HCEC 1CT (cell line): ENCODE data around the gene UNC13D.
A peak's percentile ranks its signal among the peaks of the same experiment; 100 is the strongest.
"Not testable (repeated sequence)": the region's sequence is repeated elsewhere in the genome, so short reads cannot be mapped to it uniquely, and the experiment has no call there.

Experiments
- DNase-seq: peaks from one replicate; pipeline ENCODE4 v3.0.0-alpha.2; 2017

Gene UNC13D

DNA sequence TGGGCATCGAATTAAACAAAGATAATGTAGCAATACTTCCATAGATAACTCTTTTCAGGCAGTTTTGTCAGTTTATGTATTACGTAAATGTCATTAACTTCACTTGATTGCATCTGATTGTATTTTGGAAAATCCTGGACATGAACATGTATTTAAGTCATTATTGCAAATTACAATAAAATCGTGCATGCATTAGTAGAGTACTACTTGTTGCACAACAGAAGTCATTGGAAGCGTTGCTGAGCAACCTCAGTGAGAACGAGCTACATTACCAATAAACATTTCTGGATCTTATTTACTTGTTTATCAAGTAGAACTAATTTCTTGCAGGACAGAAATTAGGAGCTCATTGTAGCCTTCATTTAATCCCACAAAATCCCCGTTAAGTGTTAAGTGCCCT is 53.0 kb downstream of the UNC13D start:
- no peak for DNase-seq

DNA sequence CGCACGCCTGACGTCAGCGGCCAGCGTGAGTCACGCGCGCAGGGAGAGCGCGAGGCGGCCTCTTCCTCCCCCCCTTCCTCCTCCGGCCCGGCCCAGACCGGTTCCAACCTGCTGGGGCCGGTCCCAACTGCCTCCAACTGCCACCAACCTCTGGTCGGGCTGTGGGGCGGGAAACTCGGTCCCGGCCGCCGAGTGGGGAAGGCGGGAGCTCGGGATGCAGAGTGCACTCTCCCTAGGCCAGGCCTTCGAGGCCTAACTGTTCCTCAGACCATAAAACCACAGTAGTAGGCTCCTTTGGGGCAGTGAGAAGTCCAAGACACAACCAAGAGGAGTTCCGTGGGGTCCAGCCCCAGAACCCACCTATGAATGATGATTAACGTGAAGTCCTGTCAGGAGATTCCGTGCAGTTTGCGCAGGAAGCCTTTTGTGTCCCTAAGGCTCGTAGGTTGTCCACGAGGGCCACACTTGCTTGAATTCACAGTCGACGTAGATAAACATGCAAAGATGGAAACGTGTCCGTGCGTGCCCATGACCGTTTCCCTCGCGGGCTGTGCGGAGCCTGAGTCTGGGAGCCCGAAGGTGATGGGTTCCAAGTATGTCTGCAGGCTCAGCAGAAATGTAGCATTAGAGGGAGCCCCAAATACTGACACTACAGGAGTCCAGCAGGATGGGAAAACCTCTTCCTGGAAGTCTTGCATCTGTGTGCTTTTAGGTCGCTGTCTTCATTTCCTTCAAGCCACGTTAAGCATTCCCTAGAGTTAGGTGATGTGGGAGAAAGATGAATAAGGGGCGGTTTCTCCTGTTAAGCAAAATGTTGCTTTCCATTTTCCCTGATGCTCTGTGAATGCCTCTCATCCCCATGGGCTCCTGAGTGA is 59.0 kb downstream of the UNC13D start:
- peak; percentile 91 for DNase-seq

DNA sequence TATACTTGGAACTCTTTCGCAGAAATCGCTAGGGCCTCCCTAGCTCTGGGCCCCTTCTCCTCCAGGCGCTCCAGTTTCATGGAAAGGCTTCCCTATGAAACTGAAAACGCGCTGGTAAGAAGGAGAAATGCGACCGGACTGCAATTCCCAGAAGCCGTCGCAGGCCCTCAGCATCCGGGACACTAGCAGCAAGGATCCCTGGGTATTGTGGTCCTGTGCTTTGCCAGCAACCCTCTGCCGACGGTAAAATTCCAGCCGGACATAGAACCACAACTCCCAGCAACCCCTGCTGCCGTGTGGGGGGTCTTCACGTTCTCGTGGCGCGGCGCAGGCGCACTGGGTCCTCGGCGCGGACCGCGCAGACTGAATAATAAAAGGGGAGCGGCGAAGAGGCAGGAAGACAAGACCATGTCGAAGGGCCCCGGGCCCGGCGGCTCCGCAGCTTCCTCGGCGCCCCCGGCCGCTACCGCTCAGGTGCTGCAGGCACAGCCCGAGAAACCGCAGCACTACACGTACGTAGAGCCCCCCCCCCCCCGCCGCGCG is 59.7 kb downstream of the UNC13D start, which contains the start of gene UNK:
TSS of gene UNK (plus strand) at position 334 of the 543 bp plus-strand sequence. CDS start at position 409, 75 bp downstream.
- peak; percentile 99 for DNase-seq

DNA sequence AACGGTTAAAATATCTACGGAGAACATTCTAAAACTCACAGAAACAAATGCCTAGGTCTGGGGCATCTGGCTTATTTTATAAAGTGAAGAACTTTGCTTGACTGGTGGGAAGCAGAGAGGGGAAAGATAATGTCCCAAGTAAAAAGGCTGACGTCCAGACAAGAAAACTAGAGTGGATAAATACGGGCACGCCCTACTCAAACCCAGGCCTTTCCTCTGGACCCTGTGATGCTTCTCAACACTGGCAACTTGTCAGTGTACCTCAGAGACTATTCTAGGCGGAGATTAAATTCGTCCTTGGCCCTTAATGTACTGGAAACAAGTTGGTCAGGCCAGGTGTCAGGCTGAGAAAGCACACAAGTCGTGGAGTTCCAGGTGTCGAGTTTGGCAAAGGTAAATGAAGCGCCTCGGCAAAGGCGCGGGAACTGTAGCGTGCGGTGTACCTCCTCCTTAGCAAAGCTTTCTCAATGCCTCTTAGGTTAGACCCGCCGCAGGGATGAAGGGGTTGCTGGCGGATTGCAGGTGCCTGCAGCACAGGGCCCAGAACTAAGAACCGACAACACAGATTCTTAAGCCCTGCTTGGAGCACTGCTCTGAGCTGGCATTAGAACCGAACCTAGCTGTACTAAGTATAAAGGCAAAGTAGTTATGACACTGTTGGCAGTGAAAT is 60.3 kb downstream of the UNC13D start:
- DNase-seq = no peak

DNA sequence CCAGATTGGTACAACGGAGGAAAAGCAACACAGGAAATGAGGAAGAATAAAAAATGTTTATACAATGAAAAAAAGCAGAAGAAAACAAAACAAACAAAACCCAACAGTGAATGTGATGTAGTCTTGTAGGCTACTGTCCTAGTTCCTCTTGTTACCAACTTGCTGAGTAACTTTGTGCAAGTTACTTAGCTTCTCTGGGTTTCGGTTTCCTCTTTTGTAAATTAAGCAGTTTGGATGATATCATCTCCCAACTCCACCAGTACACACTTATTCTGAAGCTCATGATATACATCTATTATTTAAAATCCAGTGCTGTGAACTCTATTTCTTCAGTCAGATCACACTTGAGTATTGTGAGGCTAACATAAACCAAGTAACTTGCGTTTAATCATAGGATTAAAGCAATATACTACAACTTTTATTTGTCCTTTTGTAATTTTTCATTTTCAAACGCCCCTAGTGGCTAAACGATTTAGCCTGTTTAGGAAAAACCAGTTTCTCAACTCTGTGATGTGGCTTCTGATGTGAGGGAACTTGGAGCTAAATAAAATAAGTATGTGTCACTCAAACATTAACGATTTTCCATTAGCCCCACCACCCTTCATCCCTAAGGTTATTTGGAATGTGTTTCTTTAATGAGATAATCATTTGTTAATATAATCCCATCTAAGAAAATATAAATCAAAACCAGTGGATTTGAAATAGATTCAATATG is 61.0 kb downstream of the UNC13D start:
- DNase-seq = peak; percentile 63

DNA sequence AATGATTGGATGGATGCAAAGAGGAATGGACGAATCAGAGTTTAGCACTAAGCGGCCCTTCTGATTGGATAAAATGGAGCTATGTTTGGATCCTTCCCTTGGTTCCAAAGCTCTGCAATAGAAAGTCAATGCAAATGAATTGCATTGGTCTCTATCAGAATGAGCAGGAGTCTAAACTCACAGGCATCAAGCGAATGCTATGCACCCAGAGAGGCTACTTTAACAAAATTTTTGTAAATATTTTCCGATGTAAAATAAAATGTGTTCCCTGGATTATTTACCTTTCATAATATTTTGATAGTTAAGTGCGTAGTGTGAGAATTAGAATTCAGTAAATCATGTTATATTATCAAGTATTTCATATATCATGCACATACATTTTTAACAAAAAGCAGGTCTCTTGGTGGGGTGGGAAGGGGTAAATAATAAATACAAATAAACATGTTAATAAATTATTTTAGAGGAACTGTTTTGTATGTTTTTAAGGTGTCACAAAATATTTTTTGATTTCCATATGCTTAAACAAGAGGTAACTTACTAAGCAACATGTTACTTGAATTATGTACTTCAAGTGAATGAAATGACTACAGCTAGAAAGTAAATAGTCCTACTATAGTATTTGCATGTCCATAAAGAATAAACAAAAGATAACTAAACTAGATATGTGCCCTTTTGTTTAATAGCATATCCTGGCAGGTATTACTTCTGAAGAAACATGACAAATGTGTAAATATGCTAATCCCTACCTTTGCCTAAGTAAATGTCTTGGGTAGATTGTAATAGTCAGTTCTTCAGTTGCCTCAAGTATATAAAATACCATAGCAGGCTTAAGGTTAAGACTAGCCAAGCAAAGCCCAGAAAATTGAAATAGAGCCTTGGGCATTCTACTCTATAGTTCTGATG is 64.0 kb downstream of the UNC13D start:
- DNase-seq = no peak

DNA sequence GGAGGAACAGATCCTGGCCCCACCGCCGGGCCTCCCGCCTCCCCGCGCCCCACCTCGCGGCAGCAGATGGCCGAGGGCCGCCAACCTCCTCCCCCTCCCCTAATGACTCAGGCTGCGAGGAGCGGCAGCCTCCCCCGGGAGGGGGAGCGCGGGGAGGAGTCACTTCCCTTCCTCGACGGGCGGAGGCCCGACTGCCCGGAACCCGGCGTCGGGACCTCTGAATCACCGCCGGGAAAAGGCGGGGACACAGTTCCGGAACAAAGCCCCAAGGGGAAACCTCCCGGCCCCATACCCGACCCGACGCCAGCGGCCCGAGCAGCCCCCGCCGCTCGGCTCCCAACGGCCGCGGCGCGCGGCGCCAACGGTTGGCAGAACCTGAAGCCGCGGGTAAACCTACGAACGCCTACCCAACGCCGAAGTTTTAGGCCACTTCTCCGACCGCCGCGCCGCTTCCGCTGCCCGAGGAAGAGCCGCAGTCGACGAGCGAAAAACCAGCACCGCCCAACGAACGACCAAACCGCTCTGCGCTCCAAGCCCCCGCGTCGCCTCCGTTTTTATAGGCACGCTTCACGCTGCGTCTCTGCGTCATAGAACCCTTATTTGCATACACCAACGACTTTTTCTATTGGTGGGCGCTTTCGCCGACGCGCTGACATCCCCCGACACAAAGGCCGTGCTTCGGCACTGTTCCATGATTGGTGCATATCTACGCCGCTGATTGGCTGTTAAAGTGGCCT is 64.8 kb downstream of the UNC13D start:
- peak; percentile 100 for DNase-seq

DNA sequence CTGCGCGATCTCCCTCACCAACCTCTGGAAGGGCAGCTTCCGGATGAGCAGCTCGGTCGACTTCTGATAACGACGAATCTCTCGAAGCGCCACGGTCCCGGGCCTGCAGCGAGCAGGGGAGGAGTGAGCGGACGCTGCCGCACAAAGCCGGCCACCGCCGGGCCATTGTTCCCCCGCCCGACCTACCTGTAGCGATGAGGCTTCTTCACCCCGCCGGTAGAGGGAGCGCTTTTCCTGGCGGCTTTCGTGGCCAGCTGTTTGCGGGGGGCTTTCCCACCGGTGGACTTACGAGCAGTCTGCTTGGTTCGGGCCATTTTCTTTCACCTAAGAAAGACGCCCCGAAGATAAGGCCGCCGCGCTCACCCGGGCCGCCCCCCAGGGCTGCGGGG is 65.3 kb downstream of the UNC13D start:
- DNase-seq = no peak

DNA sequence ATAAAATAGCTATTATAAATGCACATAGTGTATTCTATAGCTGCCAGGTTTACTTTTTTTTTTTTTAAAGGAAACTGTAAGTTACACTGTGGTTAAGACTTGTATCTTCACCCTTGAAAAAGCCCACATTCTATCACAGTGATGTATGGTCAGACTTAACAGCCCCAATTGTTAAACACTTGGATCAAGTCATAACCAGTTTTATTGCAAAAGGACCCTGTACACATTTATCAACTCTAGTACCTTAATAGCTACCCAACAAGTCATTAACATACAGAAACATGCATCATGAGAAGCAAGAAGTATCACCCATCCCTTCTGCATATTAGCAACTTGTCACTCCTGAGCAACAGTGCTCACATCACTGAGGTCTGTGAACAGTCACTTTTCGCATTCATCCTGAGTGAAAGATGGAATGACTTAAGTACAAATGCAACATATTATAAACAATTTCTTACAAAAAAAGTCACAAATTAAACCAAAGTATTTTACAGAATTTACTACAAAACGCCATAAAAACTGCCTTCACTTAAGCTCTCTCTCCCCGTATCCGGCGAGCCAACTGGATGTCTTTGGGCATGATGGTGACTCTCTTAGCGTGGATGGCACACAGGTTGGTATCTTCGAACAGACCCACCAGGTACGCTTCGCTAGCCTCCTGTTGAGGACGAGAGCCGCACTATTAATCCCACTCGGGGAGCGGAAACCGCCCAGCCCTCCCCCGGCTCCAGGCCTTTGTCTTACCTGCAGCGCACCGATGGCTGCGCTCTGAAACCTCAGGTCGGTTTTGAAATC is 65.9 kb downstream of the UNC13D start:
- not testable (repeated sequence) for DNase-seq

DNA sequence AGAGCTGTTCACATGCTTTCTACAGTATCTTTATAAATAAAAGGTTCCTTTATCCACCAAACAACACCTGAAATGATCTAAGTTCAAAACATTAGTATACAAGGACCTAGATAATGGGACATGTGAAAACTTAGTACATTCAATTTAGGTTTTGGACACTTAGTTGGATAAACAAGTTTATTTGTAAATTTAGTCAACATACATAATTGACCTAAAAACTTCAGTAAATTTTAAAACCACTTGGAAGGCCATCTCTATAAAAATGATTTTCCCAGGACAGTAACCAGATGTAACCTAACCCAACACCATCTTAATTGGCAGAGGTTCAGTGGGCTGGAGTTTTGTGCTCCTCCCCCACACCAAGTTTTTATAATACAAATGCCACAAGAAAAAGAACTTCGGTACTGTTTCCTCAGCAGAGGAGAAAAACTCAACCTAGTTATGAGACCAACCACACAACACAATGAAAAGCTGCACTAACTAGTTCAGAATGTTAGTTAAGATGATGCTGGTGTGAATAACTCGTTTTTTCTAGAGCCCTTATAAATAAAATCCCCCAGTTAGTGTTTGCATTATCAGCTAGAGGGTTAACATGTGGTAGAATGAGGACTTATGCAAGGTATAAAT is 66.8 kb downstream of the UNC13D start:
- no peak for DNase-seq
